ENCODE measurements around the gene CD59. TPM values are rescaled to one million over a fixed set of nuclear protein-coding genes. Genes with fewer than 3 reads are reported as not detected.

Gene CD59
- total and polyA plus RNA-seq, 2 of the 13 experiments (the other 11 are each of a cell fraction or from before 2014, with no cell fraction given), result 127 to 289 TPM

- TF ChIP-seq ZNF513 (CRISPR knock-in tag; conservative IDR thresholded peaks at IDR 0.05), result no peak
- TF ChIP-seq, protein P1, sequence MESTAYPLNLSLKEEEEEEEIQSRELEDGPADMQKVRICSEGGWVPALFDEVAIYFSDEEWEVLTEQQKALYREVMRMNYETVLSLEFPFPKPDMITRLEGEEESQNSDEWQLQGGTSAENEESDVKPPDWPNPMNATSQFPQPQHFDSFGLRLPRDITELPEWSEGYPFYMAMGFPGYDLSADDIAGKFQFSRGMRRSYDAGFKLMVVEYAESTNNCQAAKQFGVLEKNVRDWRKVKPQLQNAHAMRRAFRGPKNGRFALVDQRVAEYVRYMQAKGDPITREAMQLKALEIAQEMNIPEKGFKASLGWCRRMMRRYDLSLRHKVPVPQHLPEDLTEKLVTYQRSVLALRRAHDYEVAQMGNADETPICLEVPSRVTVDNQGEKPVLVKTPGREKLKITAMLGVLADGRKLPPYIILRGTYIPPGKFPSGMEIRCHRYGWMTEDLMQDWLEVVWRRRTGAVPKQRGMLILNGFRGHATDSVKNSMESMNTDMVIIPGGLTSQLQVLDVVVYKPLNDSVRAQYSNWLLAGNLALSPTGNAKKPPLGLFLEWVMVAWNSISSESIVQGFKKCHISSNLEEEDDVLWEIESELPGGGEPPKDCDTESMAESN (CRISPR knock-in tag; conservative IDR thresholded peaks at IDR 0.05), result no peak
- no peak for TF ChIP-seq ZNF292 (CRISPR knock-in tag; IDR thresholded peaks at IDR 0.05; ENCODE audit: borderline replicate concordance, low read depth)
- TF ChIP-seq GZF1 (CRISPR knock-in tag; IDR thresholded peaks at IDR 0.05), result no peak
- TF ChIP-seq STAG1 (CRISPR knock-in tag; IDR thresholded peaks at IDR 0.05), result peak; percentile 94
- TF ChIP-seq ARID3A (IDR thresholded peaks at IDR 0.05; ENCODE audit: low read depth, low read length), result peak; percentile 34; the same call in 1 of the 2 replicates
- TF ChIP-seq NCOA2 (CRISPR knock-in tag; IDR thresholded peaks at IDR 0.05), result 0 out of 2 replicates have a peak, but pooled peaks have one; percentile 25
- no peak for TF ChIP-seq STAT6 (CRISPR knock-in tag; IDR thresholded peaks at IDR 0.05; ENCODE audit: borderline replicate concordance)
- TF ChIP-seq GTF3A (CRISPR knock-in tag; conservative IDR thresholded peaks at IDR 0.05), result no peak
Observed at GRCh38 chr11:33687733-33688479, 48.3 kb downstream of the CD59 start (continued).

Measured in HepG2 (cell line).